ENCODE results near the gene SETD5.

SETD5 gene

GRCh38 chr3:9496893-9497292 is 99.5 kb downstream of the SETD5 start:
- in situ Hi-C loops (cut with MboI; ENCODE audit: low sequenced_read_pairs, unreplicated experiment), result no loop called here
- DNase-seq (ENCODE audit: low spot score), result no peak
- TF ChIP-seq CTCF (IDR thresholded peaks at IDR 0.05; ENCODE audit: borderline replicate concordance, control extremely low read depth, extremely low read depth, insufficient read depth, missing control alignments), result no peak

- no peak for TF ChIP-seq CTCF (IDR thresholded peaks at IDR 0.05; ENCODE audit: borderline replicate concordance, control extremely low read depth, extremely low read depth, insufficient read depth, missing control alignments)
- DNase-seq (ENCODE audit: low spot score), result no peak
- in situ Hi-C loops (cut with MboI; ENCODE audit: low sequenced_read_pairs, unreplicated experiment), result no loop called here
These were observed 100.6 kb downstream of the SETD5 start for GRCh38 chr3:9497821-9498565.

GRCh38 chr3:9498781-9499180 is 101.4 kb downstream of the SETD5 start:
- in situ Hi-C loops (cut with MboI; ENCODE audit: low sequenced_read_pairs, unreplicated experiment), result no loop called here
- no peak for TF ChIP-seq CTCF (IDR thresholded peaks at IDR 0.05; ENCODE audit: borderline replicate concordance, control extremely low read depth, extremely low read depth, insufficient read depth, missing control alignments)
- no peak for DNase-seq (ENCODE audit: low spot score)

GRCh38 chr3:9499455-9500107 is 102.2 kb downstream of the SETD5 start:
- no peak for DNase-seq (ENCODE audit: low spot score)

GRCh38 chr3:9500108-9501050 is 103.0 kb downstream of the SETD5 start:
- peak; percentile 88 for DNase-seq (ENCODE audit: low spot score)
- TF ChIP-seq CTCF (IDR thresholded peaks at IDR 0.05; ENCODE audit: borderline replicate concordance, control extremely low read depth, extremely low read depth, insufficient read depth, missing control alignments), result peak; percentile 73
- in situ Hi-C loops (cut with MboI; ENCODE audit: low sequenced_read_pairs, unreplicated experiment), result no loop called here

More at GRCh38 chr3:9499455-9500107, 102.2 kb downstream of the SETD5 start:
- TF ChIP-seq CTCF (IDR thresholded peaks at IDR 0.05; ENCODE audit: borderline replicate concordance, control extremely low read depth, extremely low read depth, insufficient read depth, missing control alignments), result no peak
- in situ Hi-C loops (cut with MboI; ENCODE audit: low sequenced_read_pairs, unreplicated experiment), result no loop called here

DNA sequence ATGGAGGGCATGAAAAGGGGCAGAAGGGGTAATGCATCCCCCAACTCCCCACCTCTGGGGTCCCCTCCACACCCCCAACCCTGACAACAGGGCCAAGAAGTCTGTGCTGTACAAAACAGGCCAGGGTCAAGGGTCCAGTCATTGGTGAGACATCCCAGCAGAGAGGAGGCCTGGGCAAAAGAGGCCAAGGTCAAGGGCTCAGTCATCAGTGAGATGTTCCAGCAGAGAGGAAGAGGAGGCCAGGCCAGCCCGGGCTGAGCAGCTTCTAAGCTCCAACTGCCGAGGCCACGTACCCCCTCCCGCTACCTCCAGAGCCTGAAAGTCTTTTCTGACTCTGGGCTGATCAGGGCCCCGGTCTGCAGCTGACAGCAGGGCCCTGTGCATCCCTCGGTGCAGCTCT is 103.8 kb downstream of the SETD5 start:
- TF ChIP-seq CTCF (IDR thresholded peaks at IDR 0.05; ENCODE audit: borderline replicate concordance, control extremely low read depth, extremely low read depth, insufficient read depth, missing control alignments), result no peak
- in situ Hi-C loops (cut with MboI; ENCODE audit: low sequenced_read_pairs, unreplicated experiment), result no loop called here
- no peak for DNase-seq (ENCODE audit: low spot score)

All from GM13976 (cell line).